ENCODE data around the gene SKOR2. TPM values are rescaled to one million over a fixed set of nuclear protein-coding genes. Genes with fewer than 3 reads are reported as not detected.
A peak's percentile ranks its signal among the peaks of the same experiment; 100 is the strongest.

The SKOR2 gene
- total and polyA plus RNA-seq, 4 experiments from 2014 or later, result not detected

- Histone ChIP-seq H3K27ac (ENCODE audit: low read depth, low read length) (no peak overlapping the region), H3K9me3 (ENCODE audit: control insufficient read depth in 1 of 2, low read length in 2 of 2) (no peaks in the 10 kb centered on the region), H3K27me3 (ENCODE audit: insufficient read depth, low read length) (no peaks in the 10 kb centered on the region), H3K4me3 (ENCODE audit: low read length in 2 of 2) (peak overlapping the region; percentile 63 to 86), H3K4me1 (ENCODE audit: insufficient read depth, low read length) (peaks cover 32% of the 10 kb centered on the region), H3K36me3 (ENCODE audit: insufficient read depth, low read length) (no peaks in the 10 kb centered on the region)
- Mint-ChIP-seq H3K36me3 (peaks cover 0 to 4% of the 10 kb centered on the region in 2 donors), H3K27me3 (no peaks in the 10 kb centered on the region), H3K4me1 (peaks cover 5 to 10% (median 6%) of the 10 kb centered on the region in 4 donors), H3K27ac (no peak overlapping the region), H3K9me3 (no peaks in the 10 kb centered on the region), H3K4me3 (no peak overlapping the region)
- ChIA-PET CTCF (ENCODE audit: partially characterized antibody) (interaction anchor here (1.3 to 1.4 kb wide), 2 partner anchors 30 to 75 kb away, joined by 3 to 5 read pairs; no protein-coding TSS in a partner anchor), POLR2A (ENCODE audit: partially characterized antibody) (interaction anchor here (2.1 kb wide), 1 partner anchor 24 kb away, joined by 16 read pairs; the partner anchor contains the start of gene HDHD2)
- intact Hi-C loops (cut with micrococcal nuclease), result no loop called here
- no peak for DNase-seq
Observed at GRCh38 chr18:47174545-47175116, 76.8 kb downstream of the SKOR2 start.

- Histone ChIP-seq H3K4me1 (ENCODE audit: insufficient read depth, low read length) (peaks cover 32% of the 10 kb centered on the region), H3K4me3 (ENCODE audit: low read length in 2 of 2) (no peak overlapping the region), H3K9me3 (ENCODE audit: control insufficient read depth in 1 of 2, low read length in 2 of 2) (no peaks in the 10 kb centered on the region), H3K27ac (ENCODE audit: low read depth, low read length) (no peak overlapping the region), H3K27me3 (ENCODE audit: insufficient read depth, low read length) (no peaks in the 10 kb centered on the region), H3K36me3 (ENCODE audit: insufficient read depth, low read length) (no peaks in the 10 kb centered on the region)
- peaks cover 12 to 15% (median 14%) of the 10 kb centered on the region in 4 donors for H3K4me1 Mint-ChIP-seq
- H3K27ac Mint-ChIP-seq, result no peak overlapping the region
- no peaks in the 10 kb centered on the region for H3K9me3 Mint-ChIP-seq
- intact Hi-C loops (cut with micrococcal nuclease), result no loop called here
- DNase-seq, result no peak
- peaks cover 0 to 6% of the 10 kb centered on the region in 2 donors for H3K36me3 Mint-ChIP-seq
- CTCF ChIA-PET (ENCODE audit: partially characterized antibody), result interaction anchor here (0.7 kb wide), 1 partner anchor 16 kb away, joined by 3 read pairs; no protein-coding TSS in a partner anchor
- H3K27me3 Mint-ChIP-seq, result no peaks in the 10 kb centered on the region
- POLR2A ChIA-PET (ENCODE audit: partially characterized antibody), result no interaction called here
- no peak overlapping the region for H3K4me3 Mint-ChIP-seq
Observed at GRCh38 chr18:47172476-47172875, 79.0 kb downstream of the SKOR2 start.

GRCh38 chr18:47168913-47169312 lies 82.5 kb downstream of the SKOR2 start:
- H3K9me3 Mint-ChIP-seq, result no peaks in the 10 kb centered on the region
- DNase-seq, result no peak
- H3K27me3 Mint-ChIP-seq, result no peaks in the 10 kb centered on the region
- peaks cover 21 to 32% (median 25%) of the 10 kb centered on the region in 4 donors for H3K4me1 Mint-ChIP-seq
- no peak overlapping the region for H3K4me3 ChIP-seq (ENCODE audit: low read length in 2 of 2)
- H3K36me3 ChIP-seq (ENCODE audit: insufficient read depth, low read length), result no peaks in the 10 kb centered on the region
- ChIA-PET CTCF (ENCODE audit: partially characterized antibody) (no interaction called here), POLR2A (ENCODE audit: partially characterized antibody) (no interaction called here)
- H3K4me3 Mint-ChIP-seq, result peak overlapping the region in 1 of 8 donors; percentile 26
- peaks cover 0 to 6% of the 10 kb centered on the region in 2 donors for H3K36me3 Mint-ChIP-seq
- no peak overlapping the region for H3K27ac ChIP-seq (ENCODE audit: low read depth, low read length)
- H3K27ac Mint-ChIP-seq, result no peak overlapping the region
- peaks cover 16% of the 10 kb centered on the region for H3K4me1 ChIP-seq (ENCODE audit: insufficient read depth, low read length)
- H3K9me3 ChIP-seq (ENCODE audit: control insufficient read depth in 1 of 2, low read length in 2 of 2), result no peaks in the 10 kb centered on the region
- H3K27me3 ChIP-seq (ENCODE audit: insufficient read depth, low read length), result no peaks in the 10 kb centered on the region
- intact Hi-C loops (cut with micrococcal nuclease), result no loop called here

GRCh38 chr18:47168509-47168908 lies 83.0 kb downstream of the SKOR2 start:
- CTCF ChIA-PET (ENCODE audit: partially characterized antibody), result interaction anchor here (0.6 kb wide), 1 partner anchor 37 kb away, joined by 3 read pairs; no protein-coding TSS in a partner anchor
- Histone ChIP-seq H3K36me3 (ENCODE audit: insufficient read depth, low read length) (no peaks in the 10 kb centered on the region), H3K4me1 (ENCODE audit: insufficient read depth, low read length) (peaks cover 16% of the 10 kb centered on the region), H3K27me3 (ENCODE audit: insufficient read depth, low read length) (no peaks in the 10 kb centered on the region), H3K9me3 (ENCODE audit: control insufficient read depth in 1 of 2, low read length in 2 of 2) (no peaks in the 10 kb centered on the region), H3K27ac (ENCODE audit: low read depth, low read length) (no peak overlapping the region), H3K4me3 (ENCODE audit: low read length in 2 of 2) (no peak overlapping the region)
- Mint-ChIP-seq H3K4me1 (peaks cover 21 to 36% (median 27%) of the 10 kb centered on the region in 4 donors), H3K9me3 (no peaks in the 10 kb centered on the region), H3K36me3 (peaks cover 0 to 6% of the 10 kb centered on the region in 2 donors), H3K27ac (no peak overlapping the region), H3K27me3 (no peaks in the 10 kb centered on the region), H3K4me3 (no peak overlapping the region)
- POLR2A ChIA-PET (ENCODE audit: partially characterized antibody), result no interaction called here
- intact Hi-C loops (cut with micrococcal nuclease), result no loop called here
- no peak for DNase-seq

- no peaks in the 10 kb centered on the region for H3K36me3 ChIP-seq (ENCODE audit: insufficient read depth, low read length)
- Mint-ChIP-seq H3K27me3 (no peaks in the 10 kb centered on the region), H3K4me3 (no peak overlapping the region), H3K4me1 (peaks cover 25 to 45% (median 33%) of the 10 kb centered on the region in 4 donors), H3K36me3 (peaks cover 0 to 6% of the 10 kb centered on the region in 2 donors), H3K27ac (peak overlapping the region in 1 of 7 donors; percentile 42), H3K9me3 (no peaks in the 10 kb centered on the region)
- DNase-seq, result no peak
- H3K4me3 ChIP-seq (ENCODE audit: low read length in 2 of 2), result no peak overlapping the region
- H3K27me3 ChIP-seq (ENCODE audit: insufficient read depth, low read length), result no peaks in the 10 kb centered on the region
- ChIA-PET CTCF (ENCODE audit: partially characterized antibody) (no interaction called here), POLR2A (ENCODE audit: partially characterized antibody) (no interaction called here)
- no peaks in the 10 kb centered on the region for H3K9me3 ChIP-seq (ENCODE audit: control insufficient read depth in 1 of 2, low read length in 2 of 2)
- H3K27ac ChIP-seq (ENCODE audit: low read depth, low read length), result no peak overlapping the region
- intact Hi-C loops (cut with micrococcal nuclease), result no loop called here
- H3K4me1 ChIP-seq (ENCODE audit: insufficient read depth, low read length), result peaks cover 10% of the 10 kb centered on the region
Observed at GRCh38 chr18:47166294-47166693, 85.2 kb downstream of the SKOR2 start.

GRCh38 chr18:47163241-47163640 lies 88.2 kb downstream of the SKOR2 start:
- peak overlapping the region in 2 of 8 donors; percentile 20 to 55 for H3K4me3 Mint-ChIP-seq
- no peaks in the 10 kb centered on the region for H3K36me3 ChIP-seq (ENCODE audit: insufficient read depth, low read length)
- H3K4me3 ChIP-seq (ENCODE audit: low read length in 2 of 2), result no peak overlapping the region
- ChIA-PET CTCF (ENCODE audit: partially characterized antibody) (no interaction called here), POLR2A (ENCODE audit: partially characterized antibody) (no interaction called here)
- no peaks in the 10 kb centered on the region for H3K9me3 ChIP-seq (ENCODE audit: control insufficient read depth in 1 of 2, low read length in 2 of 2)
- no peaks in the 10 kb centered on the region for H3K27me3 ChIP-seq (ENCODE audit: insufficient read depth, low read length)
- no peak overlapping the region for H3K27ac ChIP-seq (ENCODE audit: low read depth, low read length)
- peaks cover 10% of the 10 kb centered on the region for H3K4me1 ChIP-seq (ENCODE audit: insufficient read depth, low read length)
- H3K4me1 Mint-ChIP-seq, result peaks cover 21 to 34% (median 26%) of the 10 kb centered on the region in 4 donors
- H3K9me3 Mint-ChIP-seq, result no peaks in the 10 kb centered on the region
- H3K27me3 Mint-ChIP-seq, result no peaks in the 10 kb centered on the region
- H3K27ac Mint-ChIP-seq, result peak overlapping the region in 1 of 7 donors; percentile 44
- intact Hi-C loops (cut with micrococcal nuclease), result no loop called here
- no peak for DNase-seq
- peaks cover 0 to 6% of the 10 kb centered on the region in 2 donors for H3K36me3 Mint-ChIP-seq

- H3K4me3 Mint-ChIP-seq, result no peak overlapping the region
- Histone ChIP-seq H3K27ac (ENCODE audit: low read depth, low read length) (no peak overlapping the region), H3K27me3 (ENCODE audit: insufficient read depth, low read length) (no peaks in the 10 kb centered on the region), H3K36me3 (ENCODE audit: insufficient read depth, low read length) (no peaks in the 10 kb centered on the region), H3K4me1 (ENCODE audit: insufficient read depth, low read length) (peaks cover 10% of the 10 kb centered on the region), H3K9me3 (ENCODE audit: control insufficient read depth in 1 of 2, low read length in 2 of 2) (no peaks in the 10 kb centered on the region), H3K4me3 (ENCODE audit: low read length in 2 of 2) (no peak overlapping the region)
- no peaks in the 10 kb centered on the region for H3K9me3 Mint-ChIP-seq
- H3K4me1 Mint-ChIP-seq, result peaks cover 14 to 30% (median 20%) of the 10 kb centered on the region in 4 donors
- intact Hi-C loops (cut with micrococcal nuclease), result no loop called here
- H3K36me3 Mint-ChIP-seq, result peaks cover 10 to 14% of the 10 kb centered on the region in 2 donors
- ChIA-PET CTCF (ENCODE audit: partially characterized antibody) (no interaction called here), POLR2A (ENCODE audit: partially characterized antibody) (interaction anchor here (1.3 kb wide), 1 partner anchor 10 kb away, joined by 5 read pairs; the partner anchor contains the start of gene HDHD2)
- H3K27me3 Mint-ChIP-seq, result no peaks in the 10 kb centered on the region
- no peak for DNase-seq
- no peak overlapping the region for H3K27ac Mint-ChIP-seq
Observed at GRCh38 chr18:47160256-47160655, 91.2 kb downstream of the SKOR2 start.

All from CD4-positive, alpha-beta memory T cell (primary cell).